HFF-Myc (cell line): ENCODE results near the gene PTPRT.

Experiments used
- DNase-seq: peaks from one replicate; pipeline ENCODE4 v3.0.0-alpha.2; 2011; ENCODE audit warnings: low read depth; ENCODE audit errors: extremely low read depth
- H3K4me3 ChIP-seq: replicated peaks from 2 replicates; pipeline ENCODE4 v1.5.1; 2011; ENCODE audit warnings: low read depth, mild to moderate bottlenecking, control low read depth, low read length
- TF ChIP-seq, protein P1 (sequence below): IDR thresholded peaks from 2 replicates; pipeline ENCODE4 v1.5.1; 2012; ENCODE audit warnings: mild to moderate bottlenecking, low read depth, low read length, control low read depth; ENCODE audit errors: missing control alignments

PTPRT gene

DNA sequence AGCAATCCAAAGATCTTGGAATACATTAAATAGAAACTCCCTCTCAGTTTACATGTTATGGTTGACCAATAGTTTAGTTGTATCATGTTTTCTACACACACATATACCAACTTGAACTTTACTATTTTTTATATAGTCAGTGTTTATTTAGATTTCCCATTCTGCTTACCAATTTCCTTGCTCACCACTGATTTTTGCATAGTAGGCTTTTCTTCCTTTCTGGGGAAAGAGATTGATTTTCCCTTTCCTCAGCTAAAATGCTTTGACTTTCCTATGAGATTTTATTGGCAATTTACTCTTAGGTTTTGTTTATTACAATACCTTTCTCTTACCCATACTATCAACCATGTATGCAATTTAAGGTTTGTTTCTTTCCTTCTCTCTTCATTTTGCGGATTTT is 665.6 kb downstream of the PTPRT start:
- TF ChIP-seq, protein P1, sequence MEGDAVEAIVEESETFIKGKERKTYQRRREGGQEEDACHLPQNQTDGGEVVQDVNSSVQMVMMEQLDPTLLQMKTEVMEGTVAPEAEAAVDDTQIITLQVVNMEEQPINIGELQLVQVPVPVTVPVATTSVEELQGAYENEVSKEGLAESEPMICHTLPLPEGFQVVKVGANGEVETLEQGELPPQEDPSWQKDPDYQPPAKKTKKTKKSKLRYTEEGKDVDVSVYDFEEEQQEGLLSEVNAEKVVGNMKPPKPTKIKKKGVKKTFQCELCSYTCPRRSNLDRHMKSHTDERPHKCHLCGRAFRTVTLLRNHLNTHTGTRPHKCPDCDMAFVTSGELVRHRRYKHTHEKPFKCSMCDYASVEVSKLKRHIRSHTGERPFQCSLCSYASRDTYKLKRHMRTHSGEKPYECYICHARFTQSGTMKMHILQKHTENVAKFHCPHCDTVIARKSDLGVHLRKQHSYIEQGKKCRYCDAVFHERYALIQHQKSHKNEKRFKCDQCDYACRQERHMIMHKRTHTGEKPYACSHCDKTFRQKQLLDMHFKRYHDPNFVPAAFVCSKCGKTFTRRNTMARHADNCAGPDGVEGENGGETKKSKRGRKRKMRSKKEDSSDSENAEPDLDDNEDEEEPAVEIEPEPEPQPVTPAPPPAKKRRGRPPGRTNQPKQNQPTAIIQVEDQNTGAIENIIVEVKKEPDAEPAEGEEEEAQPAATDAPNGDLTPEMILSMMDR = no peak
- no peak overlapping the region for H3K4me3 ChIP-seq
- DNase-seq = no peak

- TF ChIP-seq, protein P1 = no peak
- DNase-seq = no peak
- H3K4me3 ChIP-seq = no peak overlapping the region
Measured at GRCh38 chr20:42516692-42517091, 673.0 kb downstream of the PTPRT start.

GRCh38 chr20:42510686-42511085 is 679.0 kb downstream of the PTPRT start:
- no peak for DNase-seq
- TF ChIP-seq, protein P1 = no peak

DNA sequence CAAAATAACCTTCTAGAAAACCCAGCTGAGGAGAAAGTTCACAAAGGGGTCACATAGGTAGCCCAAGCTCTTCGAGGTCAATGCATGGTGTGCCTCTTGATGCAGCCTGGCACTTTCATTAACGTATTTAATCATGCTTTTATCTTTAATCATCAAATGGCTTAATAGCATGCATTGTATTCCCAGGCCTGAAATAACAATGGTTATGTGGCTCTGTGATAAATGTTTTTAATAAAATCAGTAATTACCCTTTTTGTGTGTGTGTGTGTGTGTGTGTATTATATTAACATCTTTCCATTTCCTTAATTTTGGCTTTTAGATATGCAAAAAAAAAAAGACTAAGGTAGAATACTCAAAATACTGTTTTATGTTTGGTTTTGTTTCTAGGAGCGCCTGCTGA is 681.8 kb downstream of the PTPRT start:
- DNase-seq = no peak
- no peak overlapping the region for H3K4me3 ChIP-seq
- TF ChIP-seq, protein P1 = no peak

More at GRCh38 chr20:42510686-42511085, 679.0 kb downstream of the PTPRT start:
- no peak overlapping the region for H3K4me3 ChIP-seq

DNA sequence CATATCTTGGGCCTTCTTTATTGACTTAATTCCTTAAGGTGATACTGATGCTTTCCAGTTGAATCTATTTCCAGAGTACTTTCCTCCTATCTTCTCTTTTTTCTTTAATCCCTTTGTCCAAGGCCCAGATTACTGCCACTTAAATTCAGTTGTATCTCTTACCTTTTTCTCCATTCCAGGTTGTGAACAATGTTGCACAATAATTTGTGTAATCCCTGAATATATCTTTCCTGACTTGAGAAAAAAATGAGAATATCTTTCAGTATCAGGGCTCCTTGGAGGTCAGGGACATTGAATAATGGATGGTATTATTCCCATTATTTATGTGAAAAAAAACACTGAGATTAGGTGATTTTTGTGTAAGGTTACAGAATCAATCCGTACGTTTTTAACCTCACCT is 683.3 kb downstream of the PTPRT start:
- H3K4me3 ChIP-seq = no peak overlapping the region
- TF ChIP-seq, protein P1 = no peak
- DNase-seq = no peak

- DNase-seq = no peak
- no peak overlapping the region for H3K4me3 ChIP-seq
- TF ChIP-seq, protein P1 = no peak
Measured at GRCh38 chr20:42502591-42502990, 687.1 kb downstream of the PTPRT start.

DNA sequence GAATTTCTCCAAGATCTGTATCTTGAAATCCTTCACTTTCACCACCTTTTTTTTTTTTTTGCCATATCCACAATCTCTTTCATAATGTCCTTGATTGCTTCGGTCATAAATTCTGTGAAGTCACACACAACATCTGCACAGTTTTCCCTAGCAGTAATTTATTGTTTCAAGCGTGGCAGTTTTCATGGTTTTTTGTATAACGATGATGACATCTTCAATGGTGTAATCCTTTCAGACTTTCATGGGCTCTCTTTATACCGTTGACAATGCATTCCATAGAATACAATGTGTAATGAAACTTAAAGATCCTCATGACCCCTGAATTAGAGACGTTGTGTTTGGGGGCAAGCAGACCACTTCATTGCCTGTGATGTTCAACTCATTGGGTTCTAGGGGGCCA is 693.1 kb downstream of the PTPRT start:
- no peak for DNase-seq
- no peak overlapping the region for H3K4me3 ChIP-seq
- TF ChIP-seq, protein P1 = no peak
